Epithelial cell of proximal tubule (primary cell): ENCODE results near the gene PTPRO. TPM values are rescaled to one million over a fixed set of nuclear protein-coding genes. Genes with fewer than 3 reads are reported as not detected.

Source experiments
- DNase-seq: peaks from one replicate; pipeline ENCODE4 v3.0.0-alpha.2; 2011; ENCODE audit warnings: low read depth
- H3K4me3 ChIP-seq: 2 replicates; pipeline ENCODE4 v1.5.1; 2011; ENCODE audit warnings: low read depth, mild to moderate bottlenecking, low read length
- total RNA-seq: library from RNA; depleted of rRNA; stranded (reverse); fragments of >200 nt; gene quantifications from 2 replicates; pipeline ENCODE4 v1.2.3, GENCODE V29; 2015
- TF ChIP-seq, protein P1 (sequence below): conservative IDR thresholded peaks from 2 replicates; pipeline ENCODE4 v1.5.1; 2012; ENCODE audit warnings: low read depth, mild to moderate bottlenecking, low read length

The PTPRO gene
- total RNA-seq, 1 donor from 2014 or later = 1.3 TPM

DNA sequence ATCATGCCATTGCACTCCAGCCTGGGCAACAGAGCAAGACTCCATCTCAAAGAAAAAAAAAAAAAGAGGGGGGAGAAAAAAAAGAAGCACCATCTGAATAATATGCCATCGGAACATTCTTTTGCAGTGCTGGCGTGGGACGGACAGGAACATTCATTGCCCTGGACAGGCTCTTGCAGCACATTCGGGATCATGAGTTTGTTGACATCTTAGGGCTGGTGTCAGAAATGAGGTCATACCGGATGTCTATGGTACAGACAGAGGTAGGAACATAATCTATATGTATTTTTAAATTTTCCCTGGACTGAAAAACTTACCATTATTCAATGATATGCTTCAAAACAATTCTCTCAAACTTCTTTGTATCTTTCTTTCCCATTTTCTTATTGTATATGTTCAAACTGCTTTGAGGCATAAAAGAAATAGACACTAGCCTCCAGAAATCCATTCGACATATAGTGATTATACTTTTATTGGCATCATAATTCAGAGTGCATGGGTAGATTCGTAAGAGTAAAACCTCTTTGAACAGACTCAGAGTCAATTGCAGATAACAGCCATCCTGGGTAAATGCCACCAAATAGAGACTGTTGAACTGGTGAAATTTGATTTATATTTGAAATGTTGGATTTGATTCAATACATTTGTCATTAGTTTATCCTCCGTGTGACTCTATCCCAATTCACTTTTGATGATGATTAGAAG lies 267.2 kb downstream of the PTPRO start:
- DNase-seq = no peak
- no peak overlapping the region for H3K4me3 ChIP-seq
- TF ChIP-seq, protein P1, sequence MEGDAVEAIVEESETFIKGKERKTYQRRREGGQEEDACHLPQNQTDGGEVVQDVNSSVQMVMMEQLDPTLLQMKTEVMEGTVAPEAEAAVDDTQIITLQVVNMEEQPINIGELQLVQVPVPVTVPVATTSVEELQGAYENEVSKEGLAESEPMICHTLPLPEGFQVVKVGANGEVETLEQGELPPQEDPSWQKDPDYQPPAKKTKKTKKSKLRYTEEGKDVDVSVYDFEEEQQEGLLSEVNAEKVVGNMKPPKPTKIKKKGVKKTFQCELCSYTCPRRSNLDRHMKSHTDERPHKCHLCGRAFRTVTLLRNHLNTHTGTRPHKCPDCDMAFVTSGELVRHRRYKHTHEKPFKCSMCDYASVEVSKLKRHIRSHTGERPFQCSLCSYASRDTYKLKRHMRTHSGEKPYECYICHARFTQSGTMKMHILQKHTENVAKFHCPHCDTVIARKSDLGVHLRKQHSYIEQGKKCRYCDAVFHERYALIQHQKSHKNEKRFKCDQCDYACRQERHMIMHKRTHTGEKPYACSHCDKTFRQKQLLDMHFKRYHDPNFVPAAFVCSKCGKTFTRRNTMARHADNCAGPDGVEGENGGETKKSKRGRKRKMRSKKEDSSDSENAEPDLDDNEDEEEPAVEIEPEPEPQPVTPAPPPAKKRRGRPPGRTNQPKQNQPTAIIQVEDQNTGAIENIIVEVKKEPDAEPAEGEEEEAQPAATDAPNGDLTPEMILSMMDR = no peak

DNA sequence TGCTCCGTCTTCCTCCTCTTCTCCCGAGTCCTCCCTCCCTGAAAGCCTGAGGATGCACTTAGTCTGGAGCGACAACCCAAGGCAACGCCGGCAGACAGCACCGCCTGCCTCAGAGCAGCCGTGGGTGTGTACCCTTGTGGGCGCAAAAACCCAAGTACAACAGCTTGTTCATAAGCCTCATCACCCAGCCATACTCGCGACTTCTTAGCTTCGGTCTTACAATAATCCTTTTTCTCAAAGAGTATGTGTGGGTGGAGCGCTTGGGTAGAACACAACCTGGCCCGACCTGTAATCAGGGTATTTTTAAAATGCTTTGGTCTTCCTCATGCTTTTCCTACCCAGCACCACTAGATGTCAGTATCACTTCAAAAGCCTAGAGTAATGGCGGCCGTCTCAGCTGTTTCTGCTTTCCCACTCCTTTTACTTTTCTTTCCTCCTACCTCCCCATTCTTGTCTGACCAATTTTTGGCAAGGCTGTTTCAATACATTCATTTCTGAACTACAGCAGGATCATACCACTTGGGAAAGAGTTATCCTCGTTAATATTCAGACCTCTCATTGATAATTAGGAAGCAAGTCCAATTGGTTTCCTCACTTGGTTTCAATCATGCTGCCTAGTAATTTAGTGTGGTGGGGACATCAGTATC lies 268.0 kb downstream of the PTPRO start:
- no peak for DNase-seq
- H3K4me3 ChIP-seq = peak overlapping the region; percentile 56
- TF ChIP-seq, protein P1 = peak; percentile 96

GRCh38 chr12:15591811-15592210 lies 269.5 kb downstream of the PTPRO start:
- no peak for DNase-seq
- TF ChIP-seq, protein P1 = no peak
- H3K4me3 ChIP-seq = no peak overlapping the region

GRCh38 chr12:15592934-15593333 lies 270.6 kb downstream of the PTPRO start:
- DNase-seq = no peak
- H3K4me3 ChIP-seq = no peak overlapping the region
- TF ChIP-seq, protein P1 = peak; percentile 32

- TF ChIP-seq, protein P1 = no peak
- DNase-seq = no peak
These were observed 273.9 kb downstream of the PTPRO start for GRCh38 chr12:15596174-15596573.

DNA sequence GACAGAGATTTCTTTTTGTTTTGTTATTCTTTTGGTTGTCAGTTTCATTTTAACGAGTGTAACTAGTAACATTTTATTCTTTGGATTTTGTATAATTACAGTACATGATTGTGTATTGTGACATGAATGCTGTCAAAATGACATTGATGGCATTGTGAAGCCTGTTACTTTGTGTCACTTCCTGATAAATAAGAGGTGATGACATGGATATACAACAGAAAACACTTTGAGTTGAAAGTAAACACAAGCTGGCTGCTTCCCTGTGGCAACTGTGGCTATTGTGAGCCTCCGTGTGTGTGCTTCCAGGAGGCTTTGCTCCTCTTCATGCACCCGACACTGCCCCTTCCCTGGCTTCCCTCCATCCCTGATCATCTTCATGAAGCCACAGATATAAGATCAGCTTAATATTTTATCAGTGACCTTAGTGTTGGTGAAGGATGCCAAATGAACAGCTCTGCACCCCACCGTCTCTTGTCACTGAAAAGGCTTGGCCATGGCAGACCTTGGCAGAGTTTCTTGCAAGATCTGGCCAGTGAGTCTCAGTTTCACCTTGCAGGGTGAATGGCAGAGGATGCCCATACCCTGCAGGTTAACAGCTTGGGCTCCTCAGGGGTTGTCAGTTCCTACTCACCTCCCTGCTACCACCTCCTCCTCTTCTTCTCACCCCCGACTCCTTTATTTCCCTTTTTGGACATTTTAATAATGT lies 275.0 kb downstream of the PTPRO start:
- DNase-seq = no peak
- TF ChIP-seq, protein P1 = no peak
- no peak overlapping the region for H3K4me3 ChIP-seq

More at GRCh38 chr12:15596174-15596573, 273.9 kb downstream of the PTPRO start:
- no peak overlapping the region for H3K4me3 ChIP-seq
